HG02870 (cell line): ENCODE measurements around the gene RSRC1.
"Not testable (repeated sequence)": the region's sequence is repeated elsewhere in the genome, so short reads cannot be mapped to it uniquely, and the experiment has no call there.

ENCODE experiments used
- ATAC-seq: cut with Tn5 transposase; IDR thresholded peaks from one replicate; pipeline ENCODE4 v1.9.1; 2021; ENCODE audit warnings: mild to moderate bottlenecking, moderate library complexity; ENCODE audit not compliant: unreplicated experiment

Gene RSRC1

GRCh38 chr3:158217992-158218391 lies 108.1 kb downstream of the RSRC1 start:
- ATAC-seq: no peak

- no peak for ATAC-seq
Observed at GRCh38 chr3:158220575-158220974, 110.7 kb downstream of the RSRC1 start.

GRCh38 chr3:158221426-158221825 lies 111.5 kb downstream of the RSRC1 start:
- ATAC-seq: no peak

GRCh38 chr3:158226429-158226828 lies 116.5 kb downstream of the RSRC1 start:
- no peak for ATAC-seq

- not testable (repeated sequence) for ATAC-seq
Observed at GRCh38 chr3:158228942-158229341, 119.1 kb downstream of the RSRC1 start.

GRCh38 chr3:158233791-158234190 lies 123.9 kb downstream of the RSRC1 start:
- no peak for ATAC-seq

- ATAC-seq: no peak
Observed at GRCh38 chr3:158244274-158244673, 134.4 kb downstream of the RSRC1 start.

- ATAC-seq: no peak
Observed at GRCh38 chr3:158247288-158247687, 137.4 kb downstream of the RSRC1 start.

- ATAC-seq: no peak
Observed at GRCh38 chr3:158248261-158248660, 138.4 kb downstream of the RSRC1 start.

- no peak for ATAC-seq
Observed at GRCh38 chr3:158249183-158249582, 139.3 kb downstream of the RSRC1 start.

GRCh38 chr3:158258619-158259018 lies 148.7 kb downstream of the RSRC1 start:
- ATAC-seq: no peak

GRCh38 chr3:158260392-158260791 lies 150.5 kb downstream of the RSRC1 start:
- ATAC-seq: no peak

GRCh38 chr3:158261371-158261991 lies 151.6 kb downstream of the RSRC1 start:
- ATAC-seq: no peak

GRCh38 chr3:158264894-158265293 lies 155.0 kb downstream of the RSRC1 start:
- ATAC-seq: no peak

- no peak for ATAC-seq
Observed at GRCh38 chr3:158267015-158267414, 157.1 kb downstream of the RSRC1 start.

- no peak for ATAC-seq
Observed at GRCh38 chr3:158269942-158270341, 160.1 kb downstream of the RSRC1 start.

GRCh38 chr3:158272081-158272480 lies 162.2 kb downstream of the RSRC1 start:
- ATAC-seq: no peak

- no peak for ATAC-seq
Observed at GRCh38 chr3:158273656-158274055, 163.8 kb downstream of the RSRC1 start.

GRCh38 chr3:158278187-158278586 lies 168.3 kb downstream of the RSRC1 start:
- no peak for ATAC-seq

- ATAC-seq: no peak
Observed at GRCh38 chr3:158279609-158280008, 169.7 kb downstream of the RSRC1 start.

GRCh38 chr3:158295771-158296170 lies 185.9 kb downstream of the RSRC1 start:
- no peak for ATAC-seq

GRCh38 chr3:158297940-158298339 lies 188.1 kb downstream of the RSRC1 start:
- ATAC-seq: no peak

- no peak for ATAC-seq
Observed at GRCh38 chr3:158308236-158308928, 198.5 kb downstream of the RSRC1 start.
